NCI-H82 treated with DMSO at 0.1 percent for 48 hours (cell line): Measurements from ENCODE around the gene GXYLT2.

Experiments used
- DNase-seq: peaks from one replicate; lab custom pipeline; 2025; ENCODE audit not compliant: unreplicated experiment; lab: John Stamatoyannopoulos, UW

GXYLT2 gene

DNA sequence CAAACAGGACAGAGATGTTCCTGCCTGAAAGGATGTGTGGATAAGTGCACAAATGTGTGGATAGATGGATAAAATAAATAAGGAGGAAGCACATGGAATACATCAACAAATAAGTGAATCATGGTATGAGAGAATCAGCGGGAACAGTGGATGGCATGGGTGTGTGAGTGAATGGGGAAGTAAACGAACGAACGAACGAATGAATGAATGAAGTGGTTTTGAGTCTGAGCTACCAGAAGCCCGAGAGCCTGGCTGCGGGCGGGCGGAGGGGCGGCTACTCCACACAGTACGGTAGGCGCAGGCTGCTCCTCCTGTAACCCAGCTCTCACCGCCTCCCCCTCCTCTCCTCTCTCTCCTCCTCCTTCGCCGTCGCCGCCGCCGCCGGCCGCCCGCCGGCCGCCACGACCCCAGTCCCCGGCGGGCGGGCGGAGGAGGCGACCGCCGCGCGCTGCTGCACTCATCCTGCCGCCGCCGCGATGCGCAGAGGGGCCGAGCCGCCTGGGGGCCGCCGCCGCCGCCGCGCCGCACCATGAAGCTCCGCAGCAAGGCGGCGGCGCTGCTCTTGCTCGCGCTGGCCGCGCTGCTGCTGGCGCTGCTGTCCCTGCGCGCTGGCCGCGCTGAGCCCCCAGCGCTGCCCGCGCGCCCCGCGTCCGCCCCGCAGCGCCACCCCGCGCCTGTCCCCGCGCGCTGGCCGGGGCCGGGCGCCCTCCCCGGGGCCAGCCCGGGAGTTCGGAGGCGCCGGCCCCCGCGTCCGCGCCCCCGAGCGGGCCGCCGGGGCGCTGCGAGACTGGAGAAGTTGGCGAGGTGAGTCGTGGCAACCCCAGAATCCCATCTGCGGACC lies at the start of gene GXYLT2:
TSS of gene GXYLT2 (plus strand) at position 342 of the 841 bp plus-strand sequence. CDS start at position 530, 188 bp downstream.
- peak; percentile 49 for DNase-seq

GRCh38 chr3:72839057-72839456 lies 48.8 kb upstream of the GXYLT2 start:
- DNase-seq: no peak

DNA sequence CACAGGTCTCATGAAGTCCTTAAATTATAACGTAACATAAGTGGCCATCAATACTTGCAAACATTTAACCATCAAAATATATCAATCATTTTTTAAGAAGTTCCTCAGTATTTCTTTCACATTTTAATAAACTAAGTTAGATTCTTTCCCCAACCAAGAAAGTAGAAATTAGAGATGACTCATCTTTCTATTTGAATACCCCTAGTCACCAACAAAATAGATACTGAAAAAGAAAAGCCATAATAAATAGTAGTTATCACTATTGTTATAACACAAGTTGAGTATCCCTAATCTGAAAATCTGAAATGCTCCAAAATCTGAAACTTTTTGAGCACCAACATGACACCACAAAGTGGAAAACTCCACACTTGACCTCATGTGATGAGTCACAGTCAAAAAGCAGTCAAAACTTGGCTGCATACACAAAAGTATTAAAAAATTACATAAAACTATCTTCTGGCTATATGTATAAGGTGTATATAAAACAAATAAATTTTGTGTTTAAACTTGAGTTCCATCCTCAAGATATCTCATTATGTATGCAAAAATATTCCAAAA lies 43.3 kb upstream of the GXYLT2 start:
- no peak for DNase-seq

DNA sequence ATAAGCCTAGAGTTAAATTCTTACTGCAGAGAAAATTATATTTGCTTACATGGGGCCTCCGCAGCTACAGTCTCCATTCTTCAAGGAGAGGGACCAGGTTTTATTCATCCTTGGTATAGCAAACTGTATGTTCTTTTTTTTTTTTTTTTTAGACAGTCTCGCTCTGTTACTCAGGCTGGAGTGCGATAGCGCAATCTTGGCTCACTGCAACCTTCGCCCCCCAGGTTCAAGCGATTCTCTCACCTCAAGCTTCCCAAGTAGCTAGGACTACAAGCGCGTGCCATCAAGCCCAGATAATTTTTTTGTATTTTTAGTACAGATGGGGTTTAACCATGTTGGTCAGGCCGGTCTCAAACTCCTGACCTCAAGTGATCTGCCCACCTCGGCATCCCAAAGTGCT lies 41.7 kb upstream of the GXYLT2 start:
- no peak for DNase-seq

- DNase-seq: no peak
These were observed 40.6 kb upstream of the GXYLT2 start for GRCh38 chr3:72847282-72847681.

DNA sequence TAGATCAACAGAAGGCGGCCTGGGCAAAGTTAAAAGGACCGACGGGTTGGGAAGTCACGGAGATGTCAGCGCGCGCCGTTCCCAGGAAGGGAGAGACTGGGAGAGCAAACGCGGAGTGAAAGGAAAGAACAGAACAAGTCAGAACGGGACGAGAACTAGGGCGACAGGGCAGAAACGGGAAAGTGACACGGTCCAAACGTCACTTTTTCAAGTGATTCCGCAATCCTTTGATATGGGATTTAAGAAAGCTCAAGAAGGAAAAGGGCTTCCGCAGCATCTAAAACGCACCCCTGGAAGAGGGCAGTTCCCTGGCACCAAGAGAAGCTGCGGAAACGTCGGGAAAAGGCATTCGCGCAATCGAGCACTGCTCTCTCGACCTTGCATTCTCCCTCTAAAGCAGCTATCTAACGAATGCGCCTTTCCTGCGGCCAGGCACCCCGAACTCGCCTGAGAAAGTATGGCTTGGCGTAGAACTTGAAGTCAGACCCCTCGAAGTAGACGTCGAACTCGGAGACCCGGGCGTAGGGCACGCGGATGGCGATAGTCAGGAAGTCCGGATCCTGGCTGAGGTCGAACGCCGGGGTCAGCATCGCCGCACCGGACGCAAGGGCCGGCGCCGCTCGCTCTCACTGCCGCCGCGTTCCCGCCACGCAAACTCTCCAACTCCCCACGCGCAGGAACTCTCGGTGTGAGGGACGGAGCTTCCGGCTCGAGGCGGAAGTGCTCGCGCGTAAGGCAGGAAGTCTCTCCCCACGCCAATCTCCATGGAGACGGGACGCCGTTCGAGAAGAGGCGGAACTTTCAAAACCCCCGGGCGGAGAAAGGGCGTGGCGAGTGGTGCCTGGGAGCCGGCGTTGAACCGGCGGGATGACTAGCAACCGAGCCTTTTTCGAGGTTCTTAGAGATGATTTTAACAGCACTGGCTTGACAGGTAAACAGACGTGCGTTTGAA lies 39.8 kb upstream of the GXYLT2 start, which contains the start of gene SHQ1:
TSS of gene SHQ1 (minus strand) at position 695 of the 952 bp plus-strand sequence. CDS start at position 590, 105 bp downstream.
- peak; percentile 45 for DNase-seq

GRCh38 chr3:72848703-72849081 lies 39.2 kb upstream of the GXYLT2 start:
- no peak for DNase-seq

GRCh38 chr3:72855001-72855400 lies 32.8 kb upstream of the GXYLT2 start:
- no peak for DNase-seq

- DNase-seq: no peak
These were observed 27.8 kb upstream of the GXYLT2 start for GRCh38 chr3:72860053-72860452.

DNA sequence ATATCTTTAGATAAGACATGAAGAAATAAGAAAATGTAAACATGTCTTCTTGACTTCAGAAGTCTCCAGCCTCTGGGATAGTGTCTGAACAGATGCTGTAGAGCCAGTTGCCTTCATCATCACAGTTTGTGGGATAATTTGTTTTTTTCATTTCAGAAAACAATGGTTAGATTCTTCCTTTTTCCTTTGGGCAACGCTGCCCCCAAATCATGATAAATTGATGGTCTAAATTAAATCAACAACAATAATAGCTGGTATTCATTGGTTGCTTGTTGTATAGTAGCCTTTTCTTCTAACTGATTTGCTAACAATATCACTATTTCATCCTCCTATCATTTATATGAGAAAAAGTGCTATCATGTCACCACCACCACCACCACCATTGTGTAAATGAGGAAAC lies 27.0 kb upstream of the GXYLT2 start:
- DNase-seq: no peak

- DNase-seq: no peak
These were observed 25.3 kb upstream of the GXYLT2 start for GRCh38 chr3:72862314-72863090.

- DNase-seq: no peak
These were observed 15.7 kb upstream of the GXYLT2 start for GRCh38 chr3:72872183-72872582.

DNA sequence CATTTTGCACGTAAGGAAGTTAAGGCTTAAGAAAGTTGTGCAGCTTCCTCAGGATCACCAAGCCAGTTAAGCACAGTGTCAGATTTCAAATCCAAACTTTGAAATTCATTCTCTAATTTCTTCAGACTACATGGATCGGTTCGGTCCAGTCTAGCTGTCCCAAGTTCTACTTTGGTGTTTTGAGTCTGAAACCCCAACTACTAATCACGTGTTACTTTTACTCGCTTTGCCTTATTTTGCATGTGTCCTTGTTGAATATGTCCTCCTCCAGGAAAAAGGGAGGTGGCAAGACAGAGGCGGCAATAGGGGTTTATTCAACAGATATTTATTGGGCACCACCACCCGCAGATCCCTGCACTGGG lies 522 bp upstream of the GXYLT2 start:
- DNase-seq: no peak

DNA sequence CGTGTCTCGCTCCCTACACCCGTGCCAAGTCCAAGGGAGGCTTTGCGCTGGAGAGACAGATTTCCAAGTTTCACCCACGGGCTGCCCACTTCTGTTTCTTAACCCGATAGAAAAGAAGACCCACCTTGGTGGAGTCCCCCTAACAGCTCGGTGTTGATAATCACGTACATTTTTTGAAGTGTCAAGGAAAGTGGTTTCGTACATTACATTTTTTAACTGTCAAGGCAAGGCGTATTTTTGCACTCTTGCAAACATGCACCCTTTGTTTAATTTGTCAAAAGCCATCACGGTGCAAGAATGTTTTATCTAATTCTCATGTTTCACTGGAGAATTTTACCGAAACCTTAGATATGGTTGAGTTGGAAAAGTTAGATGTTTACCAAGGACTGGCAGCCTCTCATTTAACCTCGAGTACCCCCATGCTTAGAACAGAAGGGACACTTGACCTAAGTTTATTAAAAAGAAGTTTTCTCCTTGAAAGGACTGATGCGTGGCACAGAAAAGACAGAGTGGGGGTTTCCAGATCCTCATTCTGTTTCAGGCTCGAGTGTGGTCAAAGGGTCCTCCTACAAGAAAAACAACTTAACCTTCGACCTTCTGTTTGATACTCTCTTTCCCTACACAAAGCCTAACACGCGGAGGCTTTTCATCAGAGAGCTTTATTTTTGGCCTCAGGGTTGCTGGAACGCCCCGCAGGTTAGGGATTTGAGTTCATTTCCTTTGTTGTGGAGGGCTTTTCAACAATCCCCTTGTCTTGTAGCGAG lies 882 bp downstream of the GXYLT2 start:
- no peak for DNase-seq

GRCh38 chr3:72889310-72890165 lies 1.7 kb downstream of the GXYLT2 start:
- no peak for DNase-seq

DNA sequence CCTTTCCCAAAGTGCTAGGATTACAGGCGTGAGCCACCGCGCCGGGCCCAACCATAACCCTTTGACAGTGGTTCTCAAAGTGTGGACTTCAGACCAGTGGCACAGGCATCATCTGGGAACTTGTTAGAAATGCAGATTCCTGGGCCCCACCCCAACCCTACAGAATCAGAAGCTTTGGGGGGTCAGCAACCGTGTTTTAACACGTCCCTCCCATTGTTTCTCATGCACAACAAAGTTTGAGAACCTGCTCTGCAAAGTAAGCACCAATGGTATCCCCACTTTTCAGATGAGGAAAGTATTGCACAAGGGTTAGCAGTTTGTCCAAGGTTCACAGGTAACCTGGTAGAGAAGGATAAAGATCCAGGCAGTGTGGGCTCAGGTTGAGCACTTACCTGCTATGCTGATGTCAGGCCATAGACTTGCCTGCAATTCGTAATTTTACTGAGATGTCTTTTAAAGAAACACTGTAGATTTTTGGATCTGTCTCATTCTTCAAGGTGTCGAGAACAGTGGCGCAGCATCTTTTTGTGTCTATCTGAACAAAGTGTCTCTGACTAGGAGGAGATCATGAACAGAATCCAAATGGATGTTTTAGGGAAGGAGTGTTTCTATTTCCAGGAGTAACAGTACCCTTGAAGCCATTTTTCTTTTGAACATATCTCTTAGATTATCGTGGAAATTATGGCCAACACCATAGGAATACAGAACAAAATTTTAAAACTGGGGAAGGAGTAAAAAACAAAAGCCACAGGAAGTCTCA lies 2.5 kb downstream of the GXYLT2 start:
- DNase-seq: no peak

GRCh38 chr3:72891053-72891855 lies 3.4 kb downstream of the GXYLT2 start:
- DNase-seq: peak; percentile 32
